Glutamatergic neuron (in vitro differentiated cells): ENCODE data around the gene CLIC5. TPM values are rescaled to one million over a fixed set of nuclear protein-coding genes. Genes with fewer than 3 reads are reported as not detected.

Experiments
- DNase-seq: peaks from one replicate; pipeline ENCODE4 v3.0.0; 2022
- H3K27ac Mint-ChIP-seq: one replicate; pipeline ENCODE4 v1.8.0; 2020; ENCODE audit warnings: mild to moderate bottlenecking, mixed read lengths, inconsistent platforms; ENCODE audit not compliant: unreplicated experiment
- H3K27me3 Mint-ChIP-seq: one replicate; pipeline ENCODE4 v1.8.0; 2020; ENCODE audit warnings: mild to moderate bottlenecking, moderate library complexity, mixed read lengths, inconsistent platforms; ENCODE audit not compliant: unreplicated experiment
- H3K36me3 Mint-ChIP-seq: one replicate; pipeline ENCODE4 v1.8.0; 2020; ENCODE audit warnings: mild to moderate bottlenecking, mixed read lengths, inconsistent platforms; ENCODE audit not compliant: unreplicated experiment
- H3K4me1 Mint-ChIP-seq: one replicate; pipeline ENCODE4 v1.8.0; 2020; ENCODE audit warnings: mild to moderate bottlenecking, low read depth, mixed read lengths, inconsistent platforms; ENCODE audit not compliant: unreplicated experiment
- H3K4me3 Mint-ChIP-seq: one replicate; pipeline ENCODE4 v1.8.0; 2020; ENCODE audit warnings: mild to moderate bottlenecking, mixed read lengths, inconsistent platforms; ENCODE audit not compliant: unreplicated experiment
- H3K9me3 Mint-ChIP-seq: one replicate; pipeline ENCODE4 v1.8.0; 2020; ENCODE audit warnings: mild to moderate bottlenecking, moderate library complexity, mixed read lengths, inconsistent platforms; ENCODE audit not compliant: unreplicated experiment
- CTCF ChIP-seq: fragments of 200-600 bp; sonication (generic); IDR thresholded peaks from one replicate; pipeline ENCODE4 v1.5.0; 2021; ENCODE audit not compliant: partially characterized antibody, unreplicated experiment
- total RNA-seq: library from RNA; stranded (reverse); fragmentation: NEBNext Ultra II Directional; extraction: Animal tissue kit (Norgen Biotek cat#: 25700); gene quantifications from one replicate; pipeline ENCODE4 v1.2.1, GENCODE V29; 2021; ENCODE audit not compliant: unreplicated experiment

Gene CLIC5
- total RNA-seq, 1 donor from 2014 or later, result not detected

GRCh38 chr6:46052479-46052878 is 36.8 kb upstream of the CLIC5 start:
- no peaks in the 10 kb centered on the region for H3K36me3 Mint-ChIP-seq
- H3K4me1 Mint-ChIP-seq, result no peaks in the 10 kb centered on the region
- H3K27ac Mint-ChIP-seq, result no peak overlapping the region
- no peak for DNase-seq
- H3K27me3 Mint-ChIP-seq, result no peaks in the 10 kb centered on the region
- TF ChIP-seq CTCF, result no peak
- no peaks in the 10 kb centered on the region for H3K9me3 Mint-ChIP-seq
- H3K4me3 Mint-ChIP-seq, result no peak overlapping the region

GRCh38 chr6:46051962-46052361 is 36.3 kb upstream of the CLIC5 start:
- no peaks in the 10 kb centered on the region for H3K4me1 Mint-ChIP-seq
- no peaks in the 10 kb centered on the region for H3K36me3 Mint-ChIP-seq
- DNase-seq, result no peak
- no peak for TF ChIP-seq CTCF
- no peaks in the 10 kb centered on the region for H3K27me3 Mint-ChIP-seq
- H3K4me3 Mint-ChIP-seq, result no peak overlapping the region
- H3K9me3 Mint-ChIP-seq, result no peaks in the 10 kb centered on the region
- H3K27ac Mint-ChIP-seq, result no peak overlapping the region

- no peaks in the 10 kb centered on the region for H3K27me3 Mint-ChIP-seq
- no peaks in the 10 kb centered on the region for H3K36me3 Mint-ChIP-seq
- no peak overlapping the region for H3K27ac Mint-ChIP-seq
- no peak for TF ChIP-seq CTCF
- no peaks in the 10 kb centered on the region for H3K4me1 Mint-ChIP-seq
- DNase-seq, result no peak
- no peak overlapping the region for H3K4me3 Mint-ChIP-seq
- no peaks in the 10 kb centered on the region for H3K9me3 Mint-ChIP-seq
Measured at GRCh38 chr6:46050845-46051405, 35.3 kb upstream of the CLIC5 start.

- TF ChIP-seq CTCF, result no peak
- no peak for DNase-seq
- Mint-ChIP-seq H3K27ac (no peak overlapping the region), H3K4me1 (no peaks in the 10 kb centered on the region), H3K4me3 (no peak overlapping the region), H3K36me3 (no peaks in the 10 kb centered on the region), H3K9me3 (no peaks in the 10 kb centered on the region), H3K27me3 (no peaks in the 10 kb centered on the region)
Measured at GRCh38 chr6:46048646-46049297, 33.1 kb upstream of the CLIC5 start.

- no peak for DNase-seq
- Mint-ChIP-seq H3K27ac (no peak overlapping the region), H3K4me3 (no peak overlapping the region), H3K27me3 (no peaks in the 10 kb centered on the region), H3K4me1 (no peaks in the 10 kb centered on the region), H3K9me3 (no peaks in the 10 kb centered on the region), H3K36me3 (no peaks in the 10 kb centered on the region)
- TF ChIP-seq CTCF, result no peak
Measured at GRCh38 chr6:46046558-46047174, 31.0 kb upstream of the CLIC5 start.
